H9 (cell line): ENCODE results near the gene TRIM50. TPM values are rescaled to one million over a fixed set of nuclear protein-coding genes. Genes with fewer than 3 reads are reported as not detected.
A peak's percentile ranks its signal among the peaks of the same experiment; 100 is the strongest.
"Not testable (repeated sequence)": the region's sequence is repeated elsewhere in the genome, so short reads cannot be mapped to it uniquely, and the experiment has no call there.

Source experiments
- DNase-seq: peaks from one replicate; pipeline ENCODE4 v3.0.0-alpha.2; 2017
- H2AFZ ChIP-seq: one replicate; pipeline ENCODE4 v1.6.1; 2013; ENCODE audit warnings: mild to moderate bottlenecking, low read length, control low read depth, moderate library complexity
- H2AK5ac ChIP-seq: 2 replicates; pipeline ENCODE4 v1.6.1; 2013; ENCODE audit warnings: low read length, control low read depth, mixed read lengths; ENCODE audit not compliant: insufficient read length
- H2BK120ac ChIP-seq: one replicate; pipeline ENCODE4 v1.6.1; 2013; ENCODE audit warnings: low read depth, mild to moderate bottlenecking, low read length, control low read depth, inconsistent platforms; ENCODE audit not compliant: poor library complexity, severe bottlenecking
- H2BK12ac ChIP-seq: 2 replicates; pipeline ENCODE4 v1.6.1; 2013; ENCODE audit warnings: low read length, control low read depth, mixed read lengths, low read depth; ENCODE audit not compliant: insufficient read length
- H2BK15ac ChIP-seq: 2 replicates; pipeline ENCODE4 v1.6.1; 2013; ENCODE audit warnings: low read depth, low read length, control low read depth
- H2BK20ac ChIP-seq: one replicate; pipeline ENCODE4 v1.6.1; 2013; ENCODE audit warnings: low read depth, mild to moderate bottlenecking, low read length, control low read depth, inconsistent platforms; ENCODE audit not compliant: poor library complexity, severe bottlenecking
- H2BK5ac ChIP-seq: 2 replicates; pipeline ENCODE4 v1.6.1; 2013; ENCODE audit warnings: low read length, control low read depth, mixed read lengths; ENCODE audit not compliant: insufficient read length
- H3K14ac ChIP-seq: 2 replicates; pipeline ENCODE4 v1.6.1; 2013; ENCODE audit warnings: low read length, control low read depth; ENCODE audit not compliant: insufficient read depth
- H3K18ac ChIP-seq: 2 replicates; pipeline ENCODE4 v1.6.1; 2013; ENCODE audit warnings: low read depth, mild to moderate bottlenecking, mixed read lengths, low read length, control low read depth; ENCODE audit not compliant: insufficient read length
- H3K23ac ChIP-seq: 2 replicates; pipeline ENCODE4 v1.6.1; 2013; ENCODE audit warnings: low read length, control low read depth, mixed read lengths, low read depth; ENCODE audit not compliant: insufficient read length
- H3K23me2 ChIP-seq: 2 replicates; pipeline ENCODE4 v1.6.1; 2013; ENCODE audit warnings: low read depth, mild to moderate bottlenecking, mixed read lengths, low read length, control low read depth; ENCODE audit not compliant: insufficient read length, poor library complexity, severe bottlenecking
- H3K27ac ChIP-seq: 2 replicates; pipeline ENCODE4 v1.5.1; 2013; ENCODE audit warnings: low read length, control low read depth, mixed read lengths, low read depth; ENCODE audit not compliant: insufficient read length
- H3K27me3 ChIP-seq: 2 replicates; pipeline ENCODE4 v1.6.1; 2013; ENCODE audit warnings: low read length, control low read depth, inconsistent platforms; ENCODE audit not compliant: insufficient read depth
- H3K4ac ChIP-seq: 2 replicates; pipeline ENCODE4 v1.6.1; 2013; ENCODE audit warnings: low read depth, mild to moderate bottlenecking, control low read depth, inconsistent platforms, low read length, moderate library complexity
- H3K4me1 ChIP-seq: 2 replicates; pipeline ENCODE4 v1.6.1; 2013; ENCODE audit warnings: low read length, control low read depth, inconsistent platforms; ENCODE audit not compliant: insufficient read depth
- H3K4me2 ChIP-seq: 2 replicates; pipeline ENCODE4 v1.6.1; 2013; ENCODE audit warnings: low read length, control low read depth, mixed read lengths; ENCODE audit not compliant: insufficient read length, insufficient read depth
- H3K56ac ChIP-seq: 2 replicates; pipeline ENCODE4 v1.6.1; 2013; ENCODE audit warnings: low read depth, mild to moderate bottlenecking, mixed read lengths, low read length, control low read depth; ENCODE audit not compliant: insufficient read length
- H3K79me1 ChIP-seq: 2 replicates; pipeline ENCODE4 v1.6.1; 2013; ENCODE audit warnings: low read depth, mild to moderate bottlenecking, moderate library complexity, low read length, control low read depth, inconsistent platforms; ENCODE audit not compliant: insufficient read depth, poor library complexity, severe bottlenecking
- H3K79me2 ChIP-seq: 2 replicates; pipeline ENCODE4 v1.6.1; 2013; ENCODE audit warnings: low read length, control low read depth, inconsistent platforms; ENCODE audit not compliant: insufficient read depth
- H3K9ac ChIP-seq: 2 replicates; pipeline ENCODE4 v1.6.1; 2013; ENCODE audit warnings: low read length, control low read depth, mixed read lengths; ENCODE audit not compliant: insufficient read length; ENCODE audit errors: extremely low read depth
- H3K9me3 ChIP-seq: one replicate; pipeline ENCODE4 v1.6.1; 2013; ENCODE audit warnings: low read depth, low read length, inconsistent platforms; ENCODE audit not compliant: control insufficient read depth
- H3T11ph ChIP-seq: one replicate; pipeline ENCODE4 v1.6.1; 2013; ENCODE audit warnings: mild to moderate bottlenecking, low read length, control low read depth, inconsistent platforms
- H4K20me1 ChIP-seq: one replicate; pipeline ENCODE4 v1.6.1; 2013; ENCODE audit not compliant: control insufficient read depth, insufficient read length, insufficient read depth
- H4K5ac ChIP-seq: 2 replicates; pipeline ENCODE4 v1.6.1; 2013; ENCODE audit warnings: low read depth, mild to moderate bottlenecking, mixed read lengths, low read length, control low read depth; ENCODE audit not compliant: insufficient read length
- H4K8ac ChIP-seq: replicated peaks from 2 replicates; pipeline ENCODE4 v1.6.1; 2013; ENCODE audit warnings: low read length, control low read depth, mixed read lengths, low read depth; ENCODE audit not compliant: insufficient read length
- H4K91ac ChIP-seq: 2 replicates; pipeline ENCODE4 v1.6.1; 2013; ENCODE audit warnings: low read depth, mild to moderate bottlenecking, moderate library complexity, mixed read lengths, low read length, control low read depth; ENCODE audit not compliant: insufficient read length
- H3K27ac Mint-ChIP-seq, 3 experiments: 2 replicates in 2 of 3; 3 replicates in 1 of 3; pipeline ENCODE4 v1.8.0; 2020 to 2021; ENCODE audit warnings: mixed read lengths in 3 of 3, mild to moderate bottlenecking in 1 of 3, moderate library complexity in 1 of 3
- H3K27me3 Mint-ChIP-seq: 2 replicates; pipeline ENCODE4 v1.8.0; 2021; ENCODE audit warnings: low read depth, mild to moderate bottlenecking, moderate library complexity, mixed read lengths
- H3K36me3 Mint-ChIP-seq, 3 experiments: 2 replicates in 2 of 3; 3 replicates in 1 of 3; pipeline ENCODE4 v1.8.0; 2020 to 2021; ENCODE audit warnings: low read depth in 3 of 3, mixed read lengths in 3 of 3; ENCODE audit not compliant: insufficient read depth in 1 of 3
- H3K4me1 Mint-ChIP-seq, 2 experiments: 2 replicates each; pipeline ENCODE4 v1.8.0; 2020; ENCODE audit warnings: mixed read lengths in 2 of 2
- H3K4me3 Mint-ChIP-seq, 2 experiments: 2 replicates in 1 of 2; 3 replicates in 1 of 2; pipeline ENCODE4 v1.8.0; 2020 to 2021; ENCODE audit warnings: mild to moderate bottlenecking in 2 of 2, mixed read lengths in 2 of 2, moderate library complexity in 1 of 2
- H3K9me3 Mint-ChIP-seq, 2 experiments: 2 replicates in 1 of 2; 3 replicates in 1 of 2; pipeline ENCODE4 v1.8.0; 2020; ENCODE audit warnings: mild to moderate bottlenecking in 2 of 2, mixed read lengths in 2 of 2, moderate library complexity in 1 of 2
- WGBS: extraction: QIAGEN DNeasy Blood & Tissue Kit; methylation state at CpG from one replicate; pipeline ENCODE4 v1.1.7; 2013; ENCODE audit warnings: missing lambda C conversion rate, low lambda C conversion rate, mixed read lengths; ENCODE audit not compliant: insufficient read length; ENCODE audit errors: extremely low coverage; 5-methylcytosine and 5-hydroxymethylcytosine counted together
- total RNA-seq: library from RNA; stranded (reverse); gene quantifications from 2 replicates; pipeline ENCODE4 v1.2.1, GENCODE V29; 2021
- TF ChIP-seq, protein P1 (sequence below): fragments of 200-600 bp; sonication (generic); conservative IDR thresholded peaks from 3 replicates; pipeline ENCODE4 v1.8.0; 2021; ENCODE audit warnings: antibody characterized with exemption, mild to moderate bottlenecking

The TRIM50 gene
- total RNA-seq, 1 experiment from 2014 or later = not detected

DNA sequence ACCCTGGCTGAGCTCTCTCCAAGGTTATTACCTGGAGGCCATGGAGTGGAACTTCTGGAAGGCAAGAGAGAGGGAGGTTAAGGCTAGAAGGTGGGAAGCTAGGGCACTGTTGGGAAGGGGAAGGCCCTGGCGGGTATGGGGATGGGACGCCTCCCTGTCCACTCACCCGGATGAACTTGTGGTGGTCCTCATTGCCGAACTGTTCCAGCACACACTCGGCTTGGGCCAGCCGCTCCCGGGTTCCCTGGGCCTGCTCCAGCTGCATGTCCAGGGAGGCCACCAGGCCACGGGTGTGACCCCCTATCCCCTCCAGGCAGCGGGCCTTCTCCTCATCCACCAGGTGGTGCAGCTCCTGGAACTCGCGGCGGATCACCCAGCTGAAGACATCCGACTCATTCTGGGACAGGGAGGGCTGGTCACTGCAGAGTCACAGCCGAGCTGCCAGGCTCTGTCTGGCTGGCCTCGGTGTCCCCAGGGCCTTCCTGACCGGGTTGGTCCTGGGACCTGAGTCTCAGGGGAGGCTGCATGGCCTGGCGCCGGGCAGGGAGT is 9.2 kb downstream of the TRIM50 start:
- H3K27ac ChIP-seq, H4K91ac ChIP-seq, H2AK5ac ChIP-seq, H3K23ac ChIP-seq, H3K4me2 ChIP-seq, H3K27me3 ChIP-seq, H2BK120ac ChIP-seq, H2BK5ac ChIP-seq, H3K36me3 Mint-ChIP-seq, H3K4me1 ChIP-seq, H3K4me1 Mint-ChIP-seq, H3K18ac ChIP-seq, H4K5ac ChIP-seq, H4K20me1 ChIP-seq, H2BK20ac ChIP-seq, H3K27me3 Mint-ChIP-seq, H3K79me2 ChIP-seq, H3K9me3 Mint-ChIP-seq, H4K8ac ChIP-seq, H3K56ac ChIP-seq, H2BK15ac ChIP-seq, H3K9me3 ChIP-seq, H3K23me2 ChIP-seq, H3K4me3 Mint-ChIP-seq, H2BK12ac ChIP-seq, H3K9ac ChIP-seq, H3K27ac Mint-ChIP-seq, H3K4ac ChIP-seq, H2AFZ ChIP-seq, H3K14ac ChIP-seq, H3K79me1 ChIP-seq, H3T11ph ChIP-seq: not testable (repeated sequence)
- peak; percentile 70 for DNase-seq
- no CpG with 5 or more reads among the region's 18 CpGs for WGBS
- TF ChIP-seq, protein P1, sequence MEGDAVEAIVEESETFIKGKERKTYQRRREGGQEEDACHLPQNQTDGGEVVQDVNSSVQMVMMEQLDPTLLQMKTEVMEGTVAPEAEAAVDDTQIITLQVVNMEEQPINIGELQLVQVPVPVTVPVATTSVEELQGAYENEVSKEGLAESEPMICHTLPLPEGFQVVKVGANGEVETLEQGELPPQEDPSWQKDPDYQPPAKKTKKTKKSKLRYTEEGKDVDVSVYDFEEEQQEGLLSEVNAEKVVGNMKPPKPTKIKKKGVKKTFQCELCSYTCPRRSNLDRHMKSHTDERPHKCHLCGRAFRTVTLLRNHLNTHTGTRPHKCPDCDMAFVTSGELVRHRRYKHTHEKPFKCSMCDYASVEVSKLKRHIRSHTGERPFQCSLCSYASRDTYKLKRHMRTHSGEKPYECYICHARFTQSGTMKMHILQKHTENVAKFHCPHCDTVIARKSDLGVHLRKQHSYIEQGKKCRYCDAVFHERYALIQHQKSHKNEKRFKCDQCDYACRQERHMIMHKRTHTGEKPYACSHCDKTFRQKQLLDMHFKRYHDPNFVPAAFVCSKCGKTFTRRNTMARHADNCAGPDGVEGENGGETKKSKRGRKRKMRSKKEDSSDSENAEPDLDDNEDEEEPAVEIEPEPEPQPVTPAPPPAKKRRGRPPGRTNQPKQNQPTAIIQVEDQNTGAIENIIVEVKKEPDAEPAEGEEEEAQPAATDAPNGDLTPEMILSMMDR = peak; percentile 34; the same call in 2 of the 3 replicates
